GM23338 (cell line): ENCODE results near the gene SP6.

Experiments used
- CREB1 ChIP-seq: fragments of 250-450 bp; sonication (Bioruptor Pico); IDR thresholded peaks from 2 replicates; pipeline ENCODE4 v1.5.0; 2020; ENCODE audit warnings: low read depth, mild to moderate bottlenecking, moderate library complexity
- EZH2 ChIP-seq: fragments of 200-600 bp; sonication (generic); IDR thresholded peaks from one replicate; pipeline ENCODE4 v1.8.0; 2017; ENCODE audit warnings: antibody characterized with exemption, mild to moderate bottlenecking, low read depth; ENCODE audit not compliant: unreplicated experiment
- EZH2phosphoT487 ChIP-seq: fragments of 200-600 bp; sonication (generic); IDR thresholded peaks from one replicate; pipeline ENCODE4 v1.8.1; 2018; ENCODE audit warnings: antibody characterized with exemption; ENCODE audit not compliant: unreplicated experiment
- JUNB ChIP-seq: IDR thresholded peaks from one replicate; pipeline ENCODE4 v1.6.1; 2016; ENCODE audit warnings: antibody characterized with exemption; ENCODE audit not compliant: unreplicated experiment
- POLR2AphosphoS5 ChIP-seq: IDR thresholded peaks from 2 replicates; pipeline ENCODE4 v1.6.1; 2016; ENCODE audit warnings: antibody characterized with exemption, low read depth
- STAT1 ChIP-seq: IDR thresholded peaks from one replicate; pipeline ENCODE4 v1.6.1; 2016; ENCODE audit warnings: antibody characterized with exemption; ENCODE audit not compliant: unreplicated experiment
- ZNF114 ChIP-seq: fragments of 250-450 bp; sonication (Bioruptor Pico); IDR thresholded peaks from 2 replicates; pipeline ENCODE4 v1.5.0; 2020; ENCODE audit warnings: mild to moderate bottlenecking, moderate library complexity
- TF ChIP-seq, protein P1 (sequence below), 2 experiments: fragments of 200-600 bp in 1 of 2; sonication (generic) in 1 of 2; conservative IDR thresholded peaks; 2 replicates each; pipeline versions ENCODE4 v1.5.1 to v1.6.1; 2016 to 2017; ENCODE audit warnings: antibody characterized with exemption in 2 of 2, low read depth in 2 of 2, mild to moderate bottlenecking in 2 of 2, moderate library complexity in 1 of 2
- TF ChIP-seq, protein P2 (sequence below): IDR thresholded peaks from one replicate; pipeline ENCODE4 v1.6.1; 2018; ENCODE audit warnings: antibody characterized with exemption; ENCODE audit not compliant: unreplicated experiment
- TF ChIP-seq, protein P3 (sequence below): IDR thresholded peaks from 2 replicates; pipeline ENCODE4 v1.6.1; 2016; ENCODE audit warnings: antibody characterized with exemption
- TF ChIP-seq, protein P4 (sequence below): fragments of 250-450 bp; sonication (Bioruptor Pico); IDR thresholded peaks from 2 replicates; pipeline ENCODE4 v1.5.0; 2020; ENCODE audit warnings: mild to moderate bottlenecking, moderate library complexity

DNA sequence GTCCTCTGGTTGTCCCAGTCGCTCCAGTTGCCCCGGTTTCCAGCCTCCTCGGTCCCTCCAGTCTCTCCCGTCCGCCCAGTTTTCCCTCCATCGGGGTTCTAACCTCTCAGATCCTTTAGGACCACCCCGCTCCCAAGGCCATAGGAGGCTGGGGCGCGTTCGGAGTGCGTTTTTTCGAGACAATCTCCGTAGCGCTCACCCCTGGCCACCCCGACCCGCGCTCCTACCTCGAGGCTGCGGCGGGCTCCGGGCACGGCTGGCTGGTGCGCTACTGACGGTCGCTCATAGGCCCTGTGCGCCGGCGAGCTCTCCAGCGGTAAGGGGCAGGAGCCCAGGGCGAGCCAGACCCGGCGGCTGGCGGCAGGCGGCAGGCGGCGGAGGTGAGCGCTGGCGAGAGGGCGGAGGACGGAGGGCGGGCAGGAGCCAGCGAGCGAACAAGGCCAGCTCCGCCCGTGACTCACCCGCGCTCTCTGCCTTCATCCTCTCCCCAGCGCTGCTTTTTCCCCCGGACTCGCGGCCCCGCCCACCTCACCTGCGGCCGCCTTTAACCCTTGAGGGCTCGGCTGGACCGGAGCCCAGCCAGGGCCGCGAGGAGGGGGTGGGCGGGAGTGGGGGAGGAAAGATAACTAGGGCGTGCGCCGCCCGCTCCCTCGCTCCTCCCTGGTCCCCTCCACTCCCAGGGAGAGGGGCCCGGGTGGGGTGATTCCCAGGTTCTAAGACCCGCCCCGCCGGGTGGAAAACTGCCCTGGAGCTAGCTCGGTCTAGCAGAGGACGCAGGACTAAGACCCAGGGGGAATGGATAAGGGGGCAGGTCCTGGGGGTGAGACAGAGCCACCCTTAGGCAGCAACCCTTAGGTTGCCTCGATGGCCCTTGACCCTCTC is at the start of gene SP6:
- TF ChIP-seq, protein P1, sequence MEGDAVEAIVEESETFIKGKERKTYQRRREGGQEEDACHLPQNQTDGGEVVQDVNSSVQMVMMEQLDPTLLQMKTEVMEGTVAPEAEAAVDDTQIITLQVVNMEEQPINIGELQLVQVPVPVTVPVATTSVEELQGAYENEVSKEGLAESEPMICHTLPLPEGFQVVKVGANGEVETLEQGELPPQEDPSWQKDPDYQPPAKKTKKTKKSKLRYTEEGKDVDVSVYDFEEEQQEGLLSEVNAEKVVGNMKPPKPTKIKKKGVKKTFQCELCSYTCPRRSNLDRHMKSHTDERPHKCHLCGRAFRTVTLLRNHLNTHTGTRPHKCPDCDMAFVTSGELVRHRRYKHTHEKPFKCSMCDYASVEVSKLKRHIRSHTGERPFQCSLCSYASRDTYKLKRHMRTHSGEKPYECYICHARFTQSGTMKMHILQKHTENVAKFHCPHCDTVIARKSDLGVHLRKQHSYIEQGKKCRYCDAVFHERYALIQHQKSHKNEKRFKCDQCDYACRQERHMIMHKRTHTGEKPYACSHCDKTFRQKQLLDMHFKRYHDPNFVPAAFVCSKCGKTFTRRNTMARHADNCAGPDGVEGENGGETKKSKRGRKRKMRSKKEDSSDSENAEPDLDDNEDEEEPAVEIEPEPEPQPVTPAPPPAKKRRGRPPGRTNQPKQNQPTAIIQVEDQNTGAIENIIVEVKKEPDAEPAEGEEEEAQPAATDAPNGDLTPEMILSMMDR (conservative IDR thresholded peaks at IDR 0.05; ENCODE audit: low read depth in 2 of 2): peak in 1 of 2 experiments; percentile 21; a peak in 1 of 4 replicates
- TF ChIP-seq POLR2AphosphoS5: peak; percentile 77
- no peak for TF ChIP-seq EZH2phosphoT487
- peak; percentile 83 for TF ChIP-seq EZH2
- TF ChIP-seq, protein P2, sequence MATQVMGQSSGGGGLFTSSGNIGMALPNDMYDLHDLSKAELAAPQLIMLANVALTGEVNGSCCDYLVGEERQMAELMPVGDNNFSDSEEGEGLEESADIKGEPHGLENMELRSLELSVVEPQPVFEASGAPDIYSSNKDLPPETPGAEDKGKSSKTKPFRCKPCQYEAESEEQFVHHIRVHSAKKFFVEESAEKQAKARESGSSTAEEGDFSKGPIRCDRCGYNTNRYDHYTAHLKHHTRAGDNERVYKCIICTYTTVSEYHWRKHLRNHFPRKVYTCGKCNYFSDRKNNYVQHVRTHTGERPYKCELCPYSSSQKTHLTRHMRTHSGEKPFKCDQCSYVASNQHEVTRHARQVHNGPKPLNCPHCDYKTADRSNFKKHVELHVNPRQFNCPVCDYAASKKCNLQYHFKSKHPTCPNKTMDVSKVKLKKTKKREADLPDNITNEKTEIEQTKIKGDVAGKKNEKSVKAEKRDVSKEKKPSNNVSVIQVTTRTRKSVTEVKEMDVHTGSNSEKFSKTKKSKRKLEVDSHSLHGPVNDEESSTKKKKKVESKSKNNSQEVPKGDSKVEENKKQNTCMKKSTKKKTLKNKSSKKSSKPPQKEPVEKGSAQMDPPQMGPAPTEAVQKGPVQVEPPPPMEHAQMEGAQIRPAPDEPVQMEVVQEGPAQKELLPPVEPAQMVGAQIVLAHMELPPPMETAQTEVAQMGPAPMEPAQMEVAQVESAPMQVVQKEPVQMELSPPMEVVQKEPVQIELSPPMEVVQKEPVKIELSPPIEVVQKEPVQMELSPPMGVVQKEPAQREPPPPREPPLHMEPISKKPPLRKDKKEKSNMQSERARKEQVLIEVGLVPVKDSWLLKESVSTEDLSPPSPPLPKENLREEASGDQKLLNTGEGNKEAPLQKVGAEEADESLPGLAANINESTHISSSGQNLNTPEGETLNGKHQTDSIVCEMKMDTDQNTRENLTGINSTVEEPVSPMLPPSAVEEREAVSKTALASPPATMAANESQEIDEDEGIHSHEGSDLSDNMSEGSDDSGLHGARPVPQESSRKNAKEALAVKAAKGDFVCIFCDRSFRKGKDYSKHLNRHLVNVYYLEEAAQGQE: no peak
- TF ChIP-seq, protein P3, sequence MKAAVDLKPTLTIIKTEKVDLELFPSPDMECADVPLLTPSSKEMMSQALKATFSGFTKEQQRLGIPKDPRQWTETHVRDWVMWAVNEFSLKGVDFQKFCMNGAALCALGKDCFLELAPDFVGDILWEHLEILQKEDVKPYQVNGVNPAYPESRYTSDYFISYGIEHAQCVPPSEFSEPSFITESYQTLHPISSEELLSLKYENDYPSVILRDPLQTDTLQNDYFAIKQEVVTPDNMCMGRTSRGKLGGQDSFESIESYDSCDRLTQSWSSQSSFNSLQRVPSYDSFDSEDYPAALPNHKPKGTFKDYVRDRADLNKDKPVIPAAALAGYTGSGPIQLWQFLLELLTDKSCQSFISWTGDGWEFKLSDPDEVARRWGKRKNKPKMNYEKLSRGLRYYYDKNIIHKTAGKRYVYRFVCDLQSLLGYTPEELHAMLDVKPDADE: no peak
- TF ChIP-seq ZNF114 (CRISPR knock-in tag): no peak
- no peak for TF ChIP-seq JUNB
- no peak for TF ChIP-seq CREB1 (CRISPR knock-in tag)
- no peak for TF ChIP-seq STAT1
- TF ChIP-seq, protein P4, sequence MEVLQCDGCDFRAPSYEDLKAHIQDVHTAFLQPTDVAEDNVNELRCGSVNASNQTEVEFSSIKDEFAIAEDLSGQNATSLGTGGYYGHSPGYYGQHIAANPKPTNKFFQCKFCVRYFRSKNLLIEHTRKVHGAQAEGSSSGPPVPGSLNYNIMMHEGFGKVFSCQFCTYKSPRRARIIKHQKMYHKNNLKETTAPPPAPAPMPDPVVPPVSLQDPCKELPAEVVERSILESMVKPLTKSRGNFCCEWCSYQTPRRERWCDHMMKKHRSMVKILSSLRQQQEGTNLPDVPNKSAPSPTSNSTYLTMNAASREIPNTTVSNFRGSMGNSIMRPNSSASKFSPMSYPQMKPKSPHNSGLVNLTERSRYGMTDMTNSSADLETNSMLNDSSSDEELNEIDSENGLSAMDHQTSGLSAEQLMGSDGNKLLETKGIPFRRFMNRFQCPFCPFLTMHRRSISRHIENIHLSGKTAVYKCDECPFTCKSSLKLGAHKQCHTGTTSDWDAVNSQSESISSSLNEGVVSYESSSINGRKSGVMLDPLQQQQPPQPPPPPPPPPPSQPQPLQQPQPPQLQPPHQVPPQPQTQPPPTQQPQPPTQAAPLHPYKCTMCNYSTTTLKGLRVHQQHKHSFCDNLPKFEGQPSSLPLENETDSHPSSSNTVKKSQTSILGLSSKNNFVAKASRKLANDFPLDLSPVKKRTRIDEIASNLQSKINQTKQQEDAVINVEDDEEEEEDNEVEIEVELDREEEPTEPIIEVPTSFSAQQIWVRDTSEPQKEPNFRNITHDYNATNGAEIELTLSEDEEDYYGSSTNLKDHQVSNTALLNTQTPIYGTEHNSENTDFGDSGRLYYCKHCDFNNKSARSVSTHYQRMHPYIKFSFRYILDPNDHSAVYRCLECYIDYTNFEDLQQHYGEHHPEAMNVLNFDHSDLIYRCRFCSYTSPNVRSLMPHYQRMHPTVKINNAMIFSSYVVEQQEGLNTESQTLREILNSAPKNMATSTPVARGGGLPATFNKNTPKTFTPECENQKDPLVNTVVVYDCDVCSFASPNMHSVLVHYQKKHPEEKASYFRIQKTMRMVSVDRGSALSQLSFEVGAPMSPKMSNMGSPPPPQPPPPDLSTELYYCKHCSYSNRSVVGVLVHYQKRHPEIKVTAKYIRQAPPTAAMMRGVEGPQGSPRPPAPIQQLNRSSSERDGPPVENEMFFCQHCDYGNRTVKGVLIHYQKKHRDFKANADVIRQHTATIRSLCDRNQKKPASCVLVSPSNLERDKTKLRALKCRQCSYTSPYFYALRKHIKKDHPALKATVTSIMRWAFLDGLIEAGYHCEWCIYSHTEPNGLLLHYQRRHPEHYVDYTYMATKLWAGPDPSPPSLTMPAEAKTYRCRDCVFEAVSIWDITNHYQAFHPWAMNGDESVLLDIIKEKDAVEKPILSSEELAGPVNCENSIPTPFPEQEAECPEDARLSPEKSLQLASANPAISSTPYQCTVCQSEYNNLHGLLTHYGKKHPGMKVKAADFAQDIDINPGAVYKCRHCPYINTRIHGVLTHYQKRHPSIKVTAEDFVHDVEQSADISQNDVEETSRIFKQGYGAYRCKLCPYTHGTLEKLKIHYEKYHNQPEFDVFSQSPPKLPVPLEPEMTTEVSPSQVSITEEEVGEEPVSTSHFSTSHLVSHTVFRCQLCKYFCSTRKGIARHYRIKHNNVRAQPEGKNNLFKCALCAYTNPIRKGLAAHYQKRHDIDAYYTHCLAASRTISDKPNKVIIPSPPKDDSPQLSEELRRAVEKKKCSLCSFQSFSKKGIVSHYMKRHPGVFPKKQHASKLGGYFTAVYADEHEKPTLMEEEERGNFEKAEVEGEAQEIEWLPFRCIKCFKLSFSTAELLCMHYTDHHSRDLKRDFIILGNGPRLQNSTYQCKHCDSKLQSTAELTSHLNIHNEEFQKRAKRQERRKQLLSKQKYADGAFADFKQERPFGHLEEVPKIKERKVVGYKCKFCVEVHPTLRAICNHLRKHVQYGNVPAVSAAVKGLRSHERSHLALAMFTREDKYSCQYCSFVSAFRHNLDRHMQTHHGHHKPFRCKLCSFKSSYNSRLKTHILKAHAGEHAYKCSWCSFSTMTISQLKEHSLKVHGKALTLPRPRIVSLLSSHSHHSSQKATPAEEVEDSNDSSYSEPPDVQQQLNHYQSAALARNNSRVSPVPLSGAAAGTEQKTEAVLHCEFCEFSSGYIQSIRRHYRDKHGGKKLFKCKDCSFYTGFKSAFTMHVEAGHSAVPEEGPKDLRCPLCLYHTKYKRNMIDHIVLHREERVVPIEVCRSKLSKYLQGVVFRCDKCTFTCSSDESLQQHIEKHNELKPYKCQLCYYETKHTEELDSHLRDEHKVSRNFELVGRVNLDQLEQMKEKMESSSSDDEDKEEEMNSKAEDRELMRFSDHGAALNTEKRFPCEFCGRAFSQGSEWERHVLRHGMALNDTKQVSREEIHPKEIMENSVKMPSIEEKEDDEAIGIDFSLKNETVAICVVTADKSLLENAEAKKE (CRISPR knock-in tag): no peak
